ENCODE data around the gene CPNE1. TPM values are rescaled to one million over a fixed set of nuclear protein-coding genes. Genes with fewer than 3 reads are reported as not detected.

The CPNE1 gene
- total RNA-seq, 1 donor from 2014 or later = 55.1 TPM

DNA sequence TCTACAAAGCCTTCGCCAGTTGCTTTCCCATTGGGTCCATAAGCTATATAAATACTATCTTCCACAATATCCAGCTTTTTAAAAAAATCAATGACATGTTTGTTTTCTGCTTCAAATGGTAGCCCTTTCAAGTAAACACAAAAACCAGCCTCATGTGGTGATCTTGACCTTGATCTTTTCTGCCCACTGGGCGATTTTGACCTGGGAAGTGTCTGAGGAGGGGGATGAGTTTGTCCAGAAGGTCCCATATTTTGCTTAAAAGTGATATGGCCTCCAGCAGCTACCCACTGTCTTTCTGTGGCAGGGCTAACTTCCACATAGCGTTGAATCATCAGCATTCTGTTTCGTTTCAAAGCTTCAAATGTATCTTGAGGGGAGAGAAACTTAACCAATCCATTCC, 10.8 kb downstream of the CPNE1 start:
- DNase-seq = no peak

DNA sequence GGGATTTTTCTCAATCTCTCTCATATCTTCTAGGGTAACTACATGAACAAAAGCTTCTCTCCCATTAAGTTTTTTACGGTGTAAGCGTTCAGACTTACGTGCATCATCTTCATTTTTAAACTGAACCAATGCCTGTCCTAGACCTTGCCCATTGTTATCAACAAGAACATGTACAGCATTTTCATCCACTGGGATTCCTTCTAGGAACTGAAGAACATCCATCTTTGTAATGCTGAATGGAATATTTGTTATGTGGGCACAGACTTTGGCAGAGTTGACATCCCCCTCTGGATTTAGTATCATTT, 11.3 kb downstream of the CPNE1 start:
- no peak for DNase-seq

DNA sequence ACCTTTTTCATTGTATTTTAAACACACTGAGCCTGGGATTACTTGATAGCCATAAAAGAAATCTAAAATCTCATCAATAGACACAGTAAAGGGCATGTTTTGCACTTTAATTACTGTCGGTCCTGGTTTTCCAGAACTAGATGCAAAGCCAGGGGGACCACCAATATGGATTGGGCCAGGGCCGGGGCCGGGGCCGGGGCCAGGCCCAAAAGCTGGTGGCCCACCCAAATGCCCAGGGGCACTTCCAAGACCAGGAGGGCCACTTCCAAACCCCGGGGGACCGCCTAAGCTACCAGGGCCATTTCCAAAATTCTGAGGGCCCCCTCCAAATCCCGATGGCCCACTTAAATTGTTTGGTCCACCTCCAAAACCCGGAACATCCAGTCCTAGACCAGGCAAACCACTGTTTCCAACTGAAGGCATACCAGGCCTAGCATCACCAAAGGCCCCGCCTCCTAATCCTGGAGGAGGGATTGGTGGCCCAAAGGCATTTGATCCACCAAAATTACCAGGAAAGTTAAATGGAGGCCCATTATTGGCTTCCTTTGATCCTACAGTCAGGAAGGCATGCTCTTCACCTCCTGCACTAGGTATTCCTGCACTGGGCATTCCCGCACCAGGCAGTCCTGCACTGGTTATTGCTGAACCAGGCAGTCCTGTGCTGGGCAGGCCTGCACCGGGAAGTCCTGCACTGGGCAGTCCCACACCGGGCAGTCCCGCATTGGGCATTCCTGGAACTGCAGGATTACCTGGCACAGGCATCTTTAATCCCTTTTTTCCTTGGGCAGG, 11.9 kb downstream of the CPNE1 start:
- DNase-seq = no peak

DNA sequence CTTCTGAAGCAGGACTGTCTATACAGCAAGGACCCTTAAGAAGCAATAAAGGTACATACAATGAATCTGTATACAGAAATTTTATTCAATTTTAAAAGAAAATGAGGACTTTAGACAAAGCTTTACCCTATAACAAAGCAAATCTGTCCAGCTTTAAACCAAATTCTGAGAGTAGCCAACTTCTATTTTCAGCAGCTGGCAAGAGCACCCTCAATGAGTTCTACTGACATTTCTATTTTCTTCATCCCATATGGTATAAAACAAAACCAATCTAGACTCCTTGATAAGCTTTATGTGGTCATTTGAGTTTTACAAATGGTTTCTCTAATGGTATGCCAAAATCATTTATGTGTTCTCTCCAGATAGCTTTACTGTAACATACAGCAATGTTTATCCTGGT, 12.7 kb downstream of the CPNE1 start:
- no peak for DNase-seq

DNA sequence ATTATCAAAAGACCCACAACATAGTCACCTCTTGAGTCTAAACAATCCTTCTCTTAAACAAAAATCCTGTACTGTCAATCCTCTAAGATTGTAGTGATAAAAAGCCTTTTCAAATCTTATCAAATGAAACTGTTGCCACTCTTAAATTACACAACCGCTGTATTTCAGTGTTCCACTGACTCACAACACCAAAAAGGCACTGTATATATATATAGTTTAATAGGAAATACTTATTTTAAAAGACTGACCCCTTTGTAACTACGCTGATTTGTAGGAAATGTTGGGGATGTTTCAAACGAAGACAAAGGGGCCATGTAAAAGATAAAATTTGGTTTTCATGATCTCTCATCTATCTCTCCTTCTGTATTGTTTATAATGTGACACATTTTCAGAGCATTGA, 14.1 kb downstream of the CPNE1 start:
- DNase-seq = no peak

DNA sequence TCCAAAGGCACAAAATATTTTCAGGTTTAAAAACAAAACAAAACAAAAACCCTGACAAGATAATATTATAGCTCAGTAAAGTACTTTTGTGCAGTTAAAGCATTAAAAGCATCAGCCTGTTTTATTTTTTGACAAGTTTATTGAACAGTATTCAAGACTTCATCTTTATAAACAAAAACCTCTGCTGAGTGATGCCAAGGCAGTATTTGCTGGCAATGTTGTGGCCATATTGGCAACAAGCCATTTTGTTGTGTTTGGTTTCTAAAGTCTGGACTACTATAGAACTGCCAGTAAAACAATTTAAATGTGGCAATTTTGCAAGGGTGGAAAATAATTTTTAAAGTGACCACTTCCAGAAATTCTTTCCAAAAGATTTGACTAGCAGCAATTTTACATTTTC, 15.9 kb downstream of the CPNE1 start:
- DNase-seq = no peak

DNA sequence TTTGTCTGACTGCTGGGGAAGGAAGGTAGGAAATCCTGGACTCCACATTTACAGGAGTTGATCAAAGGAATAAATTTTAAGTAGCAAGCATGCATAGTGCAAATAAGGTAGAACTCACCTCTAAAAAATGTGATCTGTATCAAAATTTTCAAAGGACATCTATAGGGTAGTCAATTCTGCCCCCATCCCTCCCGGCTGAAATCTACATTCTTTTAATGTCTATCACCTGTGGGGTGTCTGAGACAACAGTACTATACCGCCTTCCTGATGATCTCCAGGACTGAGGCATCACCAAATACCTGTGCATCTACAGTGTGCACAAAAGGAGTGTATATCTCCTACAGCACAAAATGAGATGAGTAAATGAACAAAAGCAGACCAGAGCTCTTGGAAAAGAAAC, 19.9 kb downstream of the CPNE1 start:
- DNase-seq = no peak

DNA sequence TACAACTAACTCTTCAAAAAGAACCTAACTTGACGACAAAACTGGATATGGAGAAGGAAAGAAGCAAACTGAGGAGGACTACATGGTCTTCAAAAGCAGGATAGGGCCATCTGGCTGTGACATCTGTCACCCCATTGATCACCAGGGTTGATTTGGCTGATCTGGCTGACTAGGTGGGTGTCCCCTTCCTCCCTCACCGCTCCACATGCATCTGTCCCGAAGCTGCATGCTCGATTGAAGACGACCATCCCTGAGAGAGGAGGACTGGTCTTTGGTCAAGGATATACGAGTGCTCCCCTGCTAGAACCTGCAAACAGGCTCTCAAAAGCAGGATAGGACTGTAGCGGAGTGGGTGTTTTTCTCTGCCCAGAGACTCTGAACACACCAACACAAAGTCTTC, 21.7 kb downstream of the CPNE1 start:
- DNase-seq = no peak

DNA sequence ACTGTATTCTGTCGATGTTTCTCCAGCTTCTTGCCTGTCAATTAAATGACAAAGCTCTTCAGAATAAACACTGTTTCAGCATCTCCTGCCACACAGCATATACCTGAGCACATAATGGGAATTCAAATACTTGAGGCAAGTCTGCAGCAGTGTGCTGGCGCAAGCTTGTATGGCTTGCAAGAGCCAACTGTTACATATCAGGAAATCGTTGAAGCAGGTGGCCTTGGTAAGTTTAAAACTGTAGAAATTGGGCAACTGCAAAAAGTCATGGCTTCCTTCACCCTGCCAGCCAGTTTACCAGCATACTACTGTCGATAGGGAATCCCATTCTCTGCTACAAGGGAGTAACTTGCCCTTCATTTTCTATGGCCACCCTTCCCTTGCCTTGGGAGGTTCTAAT, 23.0 kb downstream of the CPNE1 start:
- no peak for DNase-seq

DNA sequence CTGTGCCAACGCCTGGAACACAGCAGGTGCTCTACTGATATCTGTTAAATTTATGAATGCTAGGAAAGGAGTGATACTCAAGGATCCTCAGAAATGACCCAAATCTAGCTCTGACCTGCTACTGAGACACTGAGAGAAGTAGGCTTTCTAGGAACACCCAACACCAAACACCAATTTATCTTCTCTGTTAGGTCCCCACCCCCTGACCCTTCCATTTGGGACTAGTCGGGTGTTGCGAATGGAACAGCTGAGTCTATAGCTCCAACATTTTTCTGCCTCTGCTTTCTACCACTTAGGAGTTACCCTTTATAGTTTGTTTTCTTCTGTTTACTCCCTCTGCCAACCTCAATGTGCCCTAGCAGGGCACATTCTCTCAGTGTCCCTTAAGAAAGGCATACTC, 24.0 kb downstream of the CPNE1 start:
- no peak for DNase-seq

DNA sequence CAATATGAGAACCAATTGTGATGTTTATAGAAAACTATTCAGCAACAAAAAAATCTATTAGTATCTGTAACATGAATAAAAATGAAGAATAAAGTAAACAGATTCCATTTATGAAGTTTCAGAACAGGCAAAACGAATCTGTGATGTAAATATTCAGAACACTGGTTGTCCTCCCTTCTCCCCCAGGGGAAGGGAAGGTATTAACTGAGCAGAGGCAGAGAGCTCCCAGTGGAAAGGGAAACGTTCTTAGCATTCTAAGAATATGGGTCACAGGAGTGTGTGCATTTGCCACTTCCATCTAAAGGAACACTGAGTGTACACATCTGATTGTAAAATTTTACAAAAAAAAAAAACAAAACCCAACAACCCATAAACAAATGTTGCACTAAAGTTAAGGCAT, 25.9 kb downstream of the CPNE1 start:
- no peak for DNase-seq

DNA sequence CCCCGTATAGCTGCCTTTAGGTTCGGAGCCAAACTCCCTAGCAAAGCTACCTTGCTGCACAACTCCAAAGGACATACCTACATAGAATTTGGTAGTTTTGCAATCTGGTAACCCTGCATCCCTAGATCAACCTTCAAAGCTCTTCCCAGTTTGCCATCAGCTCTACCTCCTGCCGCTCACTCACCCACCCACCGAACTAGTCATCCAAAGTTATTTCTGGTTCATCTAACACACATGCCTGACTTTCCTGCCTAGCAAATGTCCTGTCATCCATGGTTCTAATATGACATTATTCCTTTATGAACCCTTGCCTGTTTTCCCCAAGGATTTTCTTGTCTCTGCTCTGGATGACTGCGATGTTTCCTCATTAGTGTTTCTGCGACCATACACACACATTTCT, 27.4 kb downstream of the CPNE1 start:
- DNase-seq = no peak

DNA sequence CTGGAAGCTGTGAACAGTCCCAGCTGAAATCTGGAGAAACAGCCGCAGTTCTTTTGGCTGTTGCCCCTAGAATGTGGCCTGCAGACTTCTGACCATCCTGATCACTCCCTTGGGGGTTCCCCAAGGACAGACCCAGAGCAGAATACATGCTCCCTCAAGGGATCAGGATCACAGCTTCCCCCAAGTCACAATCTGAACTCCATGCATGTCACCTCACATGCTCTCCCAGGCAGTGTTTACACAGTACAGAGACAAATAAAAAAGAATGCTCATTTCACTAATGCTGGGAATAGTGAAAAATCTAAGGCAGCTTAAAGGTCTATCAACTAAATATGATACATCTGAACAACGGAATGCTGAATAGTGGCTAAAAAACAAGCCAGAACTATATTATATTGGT, 28.6 kb downstream of the CPNE1 start:
- no peak for DNase-seq

DNA sequence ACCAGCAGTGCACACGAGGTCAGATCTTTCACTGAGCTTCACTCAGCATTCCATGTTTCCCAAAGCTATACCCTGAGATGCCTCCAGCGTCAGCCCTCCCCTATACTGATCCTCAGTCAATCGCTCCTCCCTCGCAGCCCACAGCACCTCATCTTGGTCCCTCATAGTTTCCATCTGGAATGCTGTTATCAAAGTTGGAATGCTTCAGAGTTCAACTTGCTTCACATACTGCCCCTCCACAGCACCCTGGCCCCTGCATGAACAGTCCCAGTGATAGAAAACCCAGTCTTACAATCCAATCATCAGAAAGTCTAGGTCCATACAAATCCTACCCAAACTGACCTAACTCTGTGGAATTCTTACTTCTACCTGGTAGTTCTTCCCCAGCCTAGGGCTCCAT, 29.0 kb downstream of the CPNE1 start:
- DNase-seq = no peak

DNA sequence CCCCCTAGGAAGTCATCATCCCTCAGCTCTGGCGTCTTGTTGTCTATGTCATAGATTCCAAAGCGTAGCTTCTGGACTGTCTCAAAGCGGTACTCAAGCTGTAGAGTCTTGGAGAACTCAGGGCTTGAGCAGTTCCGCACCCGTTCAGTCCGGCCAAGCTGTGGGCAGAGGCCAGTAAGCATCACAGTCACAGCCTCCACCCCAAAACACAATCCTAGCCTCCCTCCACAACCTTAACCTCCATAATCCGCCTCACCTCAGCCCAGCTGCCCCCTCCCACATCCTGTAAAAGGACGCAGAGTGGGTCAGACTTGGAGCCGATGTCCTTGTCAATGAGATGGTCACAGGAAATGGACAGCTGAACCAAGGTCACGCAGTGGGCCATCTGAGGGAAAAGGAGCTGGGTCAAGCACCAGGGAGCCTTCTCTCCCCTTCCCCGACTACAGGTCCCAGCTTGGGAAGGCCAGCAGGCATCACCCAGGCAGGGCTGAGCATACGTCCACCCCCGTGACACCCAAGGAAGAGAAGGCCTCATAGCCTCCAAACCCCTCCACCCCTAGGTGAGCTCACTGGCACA, 32.1 kb downstream of the CPNE1 start:
- DNase-seq = no peak

DNA sequence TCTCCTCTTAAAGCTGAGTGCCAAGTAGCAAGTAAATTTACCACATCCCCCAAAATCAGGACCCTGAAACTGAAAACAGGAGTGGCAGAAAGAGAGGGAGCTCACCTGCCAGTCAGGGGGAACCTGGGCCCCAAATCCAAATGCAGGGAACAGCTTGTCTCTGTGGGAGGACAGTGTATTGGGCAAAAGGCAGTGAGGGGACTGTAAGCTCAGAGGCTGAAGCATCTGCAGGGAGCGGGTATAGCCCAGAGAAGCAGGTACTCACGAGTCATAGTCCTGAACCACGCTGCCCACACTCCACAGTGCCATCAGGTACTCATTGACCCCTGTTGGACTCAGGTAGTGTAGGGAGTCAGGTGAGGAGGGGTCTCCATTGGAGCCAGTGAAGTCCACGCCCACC, 34.1 kb downstream of the CPNE1 start:
- no peak for DNase-seq

DNA sequence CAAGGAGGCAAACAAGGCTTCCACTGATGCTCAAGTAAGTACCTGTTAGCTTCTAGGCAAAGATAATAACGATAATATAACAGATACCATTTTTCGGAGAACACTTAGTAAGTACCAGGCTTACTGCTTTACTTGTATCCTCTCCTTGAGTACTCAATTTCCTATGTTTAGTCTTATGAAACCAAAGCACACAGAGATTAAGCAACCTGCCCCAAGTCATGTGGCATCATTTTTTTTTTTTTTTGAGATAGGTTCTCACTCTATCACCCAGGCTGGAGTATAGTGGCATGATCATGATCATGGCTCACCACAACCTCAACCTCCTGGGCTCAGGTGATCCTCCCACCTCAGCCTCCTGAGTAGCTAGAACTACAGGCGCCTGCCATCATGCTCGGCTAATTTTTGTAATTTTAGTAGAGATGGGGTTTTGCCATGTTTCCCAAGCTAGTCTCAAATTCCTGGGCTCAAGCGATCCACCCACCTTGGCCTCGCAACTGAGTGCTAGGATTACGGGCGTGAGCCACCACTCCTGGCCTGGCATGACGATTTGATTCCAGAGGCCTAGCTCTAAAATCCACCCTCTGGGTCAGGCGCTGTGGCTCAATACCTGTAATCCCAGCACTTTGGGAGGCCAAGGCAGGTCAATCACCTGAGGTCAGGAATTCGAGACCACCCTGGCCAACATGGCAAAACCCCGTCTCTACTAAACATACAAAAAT, 35.1 kb downstream of the CPNE1 start:
- no peak for DNase-seq

DNA sequence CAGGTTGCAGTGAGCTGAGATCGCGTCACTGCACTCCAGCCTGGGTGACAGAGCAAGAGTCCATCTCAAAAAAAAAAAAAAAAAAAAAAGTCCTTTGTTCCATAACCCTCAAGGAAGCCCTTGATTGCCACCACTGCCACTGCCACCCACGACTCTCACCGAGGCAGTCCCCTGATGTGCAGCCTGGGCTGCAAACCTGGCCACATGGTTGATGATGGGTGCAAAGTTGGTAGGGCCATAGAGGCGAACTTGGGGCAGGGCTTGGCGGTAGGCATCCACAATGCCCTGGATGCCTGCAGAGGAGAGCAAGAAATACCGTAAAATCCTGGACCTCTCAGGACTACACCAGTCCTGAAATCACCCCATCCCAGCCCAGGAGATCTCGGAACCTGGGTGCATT, 37.6 kb downstream of the CPNE1 start:
- DNase-seq = no peak

DNA sequence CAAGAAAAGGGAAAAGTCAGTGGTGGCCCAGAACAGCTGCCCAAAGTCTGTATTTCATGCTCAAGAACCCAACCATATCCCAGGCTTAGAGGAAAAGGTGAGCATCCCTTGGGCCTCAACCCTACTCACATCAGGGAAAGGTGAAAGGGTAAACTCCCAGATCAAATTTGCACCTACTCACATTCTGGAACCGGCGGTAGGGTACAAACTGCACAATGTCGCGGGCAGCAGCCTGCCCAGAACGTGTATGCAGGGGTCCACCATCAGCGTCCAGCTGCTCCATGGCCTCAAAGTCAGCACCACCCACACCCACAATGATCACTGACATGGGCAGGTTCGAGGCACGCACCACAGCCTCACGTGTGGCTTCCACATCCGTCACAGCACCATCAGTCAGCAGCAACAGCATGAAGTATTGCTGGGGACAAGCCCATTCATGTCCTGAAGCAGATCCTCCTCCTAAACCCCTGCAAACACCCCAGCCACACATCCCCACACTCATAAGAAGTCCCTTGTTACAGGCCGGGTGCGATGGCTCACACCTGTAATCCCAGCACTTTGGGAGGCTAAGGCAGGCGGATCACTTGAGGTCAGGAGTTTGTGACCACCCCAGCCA, 38.2 kb downstream of the CPNE1 start:
- no peak for DNase-seq

DNA sequence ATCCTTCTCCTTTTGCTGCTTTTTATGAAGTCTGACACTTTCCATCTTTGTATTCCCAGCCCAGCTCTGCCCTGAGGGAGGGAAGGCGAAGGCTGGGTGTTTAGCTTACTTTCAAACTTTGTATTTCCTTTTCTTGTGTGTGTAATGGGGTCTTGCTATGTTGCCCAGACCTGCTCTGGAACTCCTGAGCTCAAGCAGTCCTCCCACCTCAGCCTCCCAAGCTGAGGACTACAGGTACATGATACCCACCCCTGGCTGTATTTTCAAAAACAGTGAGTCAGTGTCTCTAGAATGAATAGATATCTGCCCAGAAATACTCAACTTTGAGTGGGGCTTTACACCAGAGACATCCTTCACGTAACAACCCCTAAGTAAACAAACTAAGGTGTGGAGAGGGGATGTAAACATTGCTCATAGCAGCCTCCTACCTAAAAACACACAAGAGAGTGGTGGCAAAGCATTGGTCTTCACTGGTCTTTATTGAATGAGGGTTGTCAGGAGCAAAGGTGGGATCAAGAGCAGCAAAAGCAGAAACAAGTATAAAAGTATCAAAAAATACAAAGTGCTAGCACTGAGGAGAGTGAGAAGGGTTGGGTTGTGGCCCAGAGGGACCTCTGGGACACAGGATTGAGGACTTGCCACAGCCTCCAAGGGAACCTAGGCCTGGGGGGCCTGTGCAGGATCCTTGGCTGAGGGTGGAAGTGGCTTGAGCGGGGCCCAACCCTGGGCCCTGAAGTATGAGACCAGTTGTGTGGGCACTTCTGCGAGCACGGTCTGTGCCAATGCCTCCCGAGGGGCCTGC, 38.9 kb downstream of the CPNE1 start:
- no peak for DNase-seq

DNA sequence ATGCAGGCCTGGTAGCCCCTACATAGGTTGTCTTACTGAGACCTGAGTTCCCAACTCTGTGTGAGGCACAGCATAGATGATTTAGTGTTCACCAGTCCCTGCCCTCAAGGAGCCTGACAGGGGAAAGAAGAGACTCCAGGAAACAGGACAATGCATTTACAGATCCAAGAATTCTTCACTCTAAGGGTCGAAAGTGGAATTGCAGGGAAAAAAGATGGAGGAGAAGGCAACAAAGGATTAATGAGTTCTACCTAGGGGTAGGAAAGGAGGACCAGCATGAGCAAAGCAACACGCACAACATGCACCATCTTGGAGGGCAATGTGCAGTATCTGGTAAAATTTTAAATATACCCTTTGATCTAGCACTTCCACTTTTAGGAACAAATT, 43.1 kb downstream of the CPNE1 start:
- DNase-seq = no peak

DNA sequence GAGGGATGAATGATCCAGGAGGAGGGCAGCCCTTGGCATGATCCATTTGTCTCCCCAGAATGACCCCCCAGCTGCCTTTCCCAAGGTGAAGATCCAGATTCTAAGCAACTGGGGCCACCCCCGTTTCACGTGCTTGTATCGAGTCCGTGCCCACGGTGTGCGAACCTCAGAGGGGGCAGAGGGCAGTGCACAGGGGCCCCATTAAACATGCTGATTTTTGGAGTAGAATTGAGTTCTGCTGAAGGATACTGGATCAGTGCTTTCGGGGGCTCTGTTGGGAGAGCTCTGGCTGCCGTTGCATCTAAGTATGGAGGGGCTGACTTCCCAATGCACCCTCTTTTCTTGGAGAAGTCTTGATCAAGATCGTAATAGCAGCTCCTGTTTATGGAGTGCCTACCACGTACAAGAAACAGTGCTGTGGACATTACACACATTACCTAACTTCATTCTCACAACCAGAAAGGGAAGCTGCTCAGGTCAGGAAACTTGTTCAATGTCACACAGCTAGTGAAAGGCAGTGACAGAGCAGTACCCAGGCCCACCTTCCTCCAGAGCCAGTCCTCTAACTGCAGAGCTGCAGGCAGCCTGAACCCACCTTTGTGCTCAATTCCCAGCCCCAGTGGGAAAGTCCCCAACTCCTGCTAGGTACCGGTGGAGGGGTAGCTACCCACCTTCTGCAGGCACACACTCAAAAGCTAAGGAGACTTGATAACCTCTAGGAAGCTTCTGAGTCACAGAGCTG, 43.7 kb downstream of the CPNE1 start:
- DNase-seq = no peak
